ENCODE measurements around the gene RPS24. TPM values are rescaled to one million over a fixed set of nuclear protein-coding genes. Genes with fewer than 3 reads are reported as not detected.
"Not testable (repeated sequence)": the region's sequence is repeated elsewhere in the genome, so short reads cannot be mapped to it uniquely, and the experiment has no call there.

The RPS24 gene
- total and polyA plus RNA-seq, 8 donors, result 599 to 3,548 (median 970) TPM

GRCh38 chr10:78063236-78063635 is 29.6 kb downstream of the RPS24 start:
- DNase-seq (no peak), ATAC-seq (no peak), FAIRE-seq (no peak)
- Histone ChIP-seq H3K27me3 (no peaks in the 10 kb centered on the region), H3K36me3 (no peaks in the 10 kb centered on the region), H3K27ac (no peak overlapping the region), H3K4me3 (no peak overlapping the region), H3K9me3 (no peaks in the 10 kb centered on the region), H3K4me1 (no peaks in the 10 kb centered on the region)
- TF ChIP-seq, protein P1, sequence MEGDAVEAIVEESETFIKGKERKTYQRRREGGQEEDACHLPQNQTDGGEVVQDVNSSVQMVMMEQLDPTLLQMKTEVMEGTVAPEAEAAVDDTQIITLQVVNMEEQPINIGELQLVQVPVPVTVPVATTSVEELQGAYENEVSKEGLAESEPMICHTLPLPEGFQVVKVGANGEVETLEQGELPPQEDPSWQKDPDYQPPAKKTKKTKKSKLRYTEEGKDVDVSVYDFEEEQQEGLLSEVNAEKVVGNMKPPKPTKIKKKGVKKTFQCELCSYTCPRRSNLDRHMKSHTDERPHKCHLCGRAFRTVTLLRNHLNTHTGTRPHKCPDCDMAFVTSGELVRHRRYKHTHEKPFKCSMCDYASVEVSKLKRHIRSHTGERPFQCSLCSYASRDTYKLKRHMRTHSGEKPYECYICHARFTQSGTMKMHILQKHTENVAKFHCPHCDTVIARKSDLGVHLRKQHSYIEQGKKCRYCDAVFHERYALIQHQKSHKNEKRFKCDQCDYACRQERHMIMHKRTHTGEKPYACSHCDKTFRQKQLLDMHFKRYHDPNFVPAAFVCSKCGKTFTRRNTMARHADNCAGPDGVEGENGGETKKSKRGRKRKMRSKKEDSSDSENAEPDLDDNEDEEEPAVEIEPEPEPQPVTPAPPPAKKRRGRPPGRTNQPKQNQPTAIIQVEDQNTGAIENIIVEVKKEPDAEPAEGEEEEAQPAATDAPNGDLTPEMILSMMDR (IDR thresholded peaks at IDR 0.05), result no peak
- 74 to 79% methylated on average over 2 of the region's 2 CpGs for WGBS, 2 donors
- intact Hi-C loops (cut with DNase I), result no loop called here

GRCh38 chr10:78064919-78065318 is 31.3 kb downstream of the RPS24 start:
- H3K27me3 ChIP-seq; H3K36me3 ChIP-seq; ATAC-seq; DNase-seq; H3K27ac ChIP-seq; H3K4me1 ChIP-seq; intact Hi-C loops (cut with DNase I); H3K4me3 ChIP-seq; FAIRE-seq; H3K9me3 ChIP-seq: not testable (repeated sequence)
- WGBS, 2 donors, result no CpG with 5 or more reads among the region's 2 CpGs

DNA sequence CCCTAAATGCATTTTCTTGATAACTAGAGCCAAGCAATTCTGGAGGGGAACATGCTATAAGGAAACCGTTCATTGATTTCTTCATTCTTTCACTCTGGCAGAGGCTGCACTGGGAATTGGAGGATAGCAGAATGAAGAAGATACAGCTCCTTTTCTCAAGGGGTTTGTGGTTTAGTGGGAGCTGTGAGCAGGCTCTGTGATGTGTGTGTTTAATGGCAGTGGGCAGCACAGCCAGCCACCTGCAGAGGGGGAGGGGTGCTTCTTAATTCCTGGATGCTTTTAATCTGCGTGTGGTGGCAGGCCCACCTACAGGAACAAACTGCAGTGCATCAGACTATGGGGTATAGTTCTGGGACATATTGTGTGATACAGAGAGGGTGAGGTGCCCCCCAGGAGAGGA is 31.9 kb downstream of the RPS24 start:
- H3K27me3 ChIP-seq, result no peaks in the 10 kb centered on the region
- no peaks in the 10 kb centered on the region for H3K36me3 ChIP-seq
- DNase-seq (no peak), ATAC-seq (no peak), FAIRE-seq (no peak)
- no peak overlapping the region for H3K4me3 ChIP-seq
- intact Hi-C loops (cut with DNase I), result no loop called here
- WGBS, 2 donors, result 86 to 91% methylated on average over 2 of the region's 2 CpGs
- H3K4me1 ChIP-seq, result no peaks in the 10 kb centered on the region
- H3K27ac ChIP-seq, result no peak overlapping the region
- TF ChIP-seq, protein P1 (IDR thresholded peaks at IDR 0.05), result no peak
- no peaks in the 10 kb centered on the region for H3K9me3 ChIP-seq

GRCh38 chr10:78066012-78066411 is 32.3 kb downstream of the RPS24 start:
- intact Hi-C loops (cut with DNase I), result no loop called here
- WGBS, 2 donors, result 61 to 68% methylated on average over 5 of the region's 5 CpGs
- TF ChIP-seq, protein P1 (IDR thresholded peaks at IDR 0.05), result no peak

DNA sequence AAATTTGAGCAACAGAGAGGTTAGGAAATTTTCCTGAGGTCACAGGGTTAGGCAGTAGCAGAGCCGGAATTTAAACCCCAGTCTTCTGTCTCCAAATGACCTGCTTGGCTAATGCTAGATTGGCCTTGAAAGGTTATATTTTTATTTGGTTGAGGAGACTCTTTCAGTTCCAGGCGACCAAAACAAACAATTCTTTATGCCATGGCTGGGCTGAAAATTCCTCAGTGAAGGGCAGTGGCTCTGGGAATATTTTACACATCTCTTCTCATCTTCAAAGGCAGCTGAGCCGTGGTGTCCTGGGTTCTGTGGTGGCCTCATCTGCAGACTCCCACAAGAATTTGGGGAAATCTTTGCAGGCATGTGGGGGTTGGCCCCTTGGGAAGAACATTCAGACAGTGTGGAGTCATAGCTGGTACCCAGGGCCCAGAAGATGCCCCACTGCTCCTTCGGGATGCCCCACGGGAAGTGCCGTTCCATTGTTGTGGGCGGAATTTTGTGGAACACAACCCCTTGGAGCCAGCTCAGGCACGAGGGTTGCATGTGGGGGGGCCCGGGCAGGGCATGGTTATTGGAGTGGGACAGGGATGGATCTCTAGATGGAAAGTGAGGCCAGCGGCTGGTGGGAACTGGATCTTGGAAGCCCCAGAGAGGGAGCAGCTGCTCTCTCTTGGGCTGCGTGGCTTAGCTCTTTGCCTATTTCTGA is 33.2 kb downstream of the RPS24 start:
- Histone ChIP-seq H3K4me1 (no peaks in the 10 kb centered on the region), H3K27ac (no peak overlapping the region), H3K27me3 (no peaks in the 10 kb centered on the region), H3K4me3 (no peak overlapping the region), H3K9me3 (no peaks in the 10 kb centered on the region), H3K36me3 (no peaks in the 10 kb centered on the region)
- intact Hi-C loops (cut with DNase I), result no loop called here
- TF ChIP-seq, protein P1 (IDR thresholded peaks at IDR 0.05), result no peak
- no peak for ATAC-seq
- DNase-seq, result no peak
- WGBS, 2 donors, result 74 to 79% methylated on average over 11 of the region's 11 CpGs
- no peak for FAIRE-seq

More at GRCh38 chr10:78066012-78066411, 32.3 kb downstream of the RPS24 start:
- Histone ChIP-seq H3K27me3 (no peaks in the 10 kb centered on the region), H3K27ac (no peak overlapping the region), H3K4me3 (no peak overlapping the region), H3K4me1 (no peaks in the 10 kb centered on the region), H3K36me3 (no peaks in the 10 kb centered on the region), H3K9me3 (no peaks in the 10 kb centered on the region)
- DNase-seq (no peak), FAIRE-seq (no peak), ATAC-seq (peak in 1 of 4 donors; percentile 35)

All from pancreas (tissue), 10 donors.